GM18505 (cell line): Measurements from ENCODE around the gene ARHGEF37.
A peak's percentile ranks its signal among the peaks of the same experiment; 100 is the strongest.

Experiments
- ATAC-seq: cut with Tn5 transposase; IDR thresholded peaks from one replicate; pipeline ENCODE4 v1.9.1; 2021; ENCODE audit not compliant: unreplicated experiment
- POLR2A ChIP-seq: IDR thresholded peaks from 4 replicates; pipeline ENCODE4 v1.6.1; 2011; ENCODE audit warnings: borderline replicate concordance; ENCODE audit not compliant: insufficient read depth, insufficient read length; ENCODE audit errors: extremely low read depth

The ARHGEF37 gene

GRCh38 chr5:149679876-149680809 is 98.8 kb downstream of the ARHGEF37 start:
- no peak for TF ChIP-seq POLR2A
- peak; percentile 40 for ATAC-seq

GRCh38 chr5:149680810-149681221 is 99.5 kb downstream of the ARHGEF37 start:
- peak; percentile 96 for ATAC-seq

GRCh38 chr5:149681252-149681651 is 100.0 kb downstream of the ARHGEF37 start:
- TF ChIP-seq POLR2A, result no peak
- ATAC-seq, result no peak

More at GRCh38 chr5:149680810-149681221, 99.5 kb downstream of the ARHGEF37 start:
- no peak for TF ChIP-seq POLR2A

- no peak for ATAC-seq
- no peak for TF ChIP-seq POLR2A
Observed at GRCh38 chr5:149681922-149682321, 100.6 kb downstream of the ARHGEF37 start.

GRCh38 chr5:149682532-149683075 is 101.3 kb downstream of the ARHGEF37 start:
- TF ChIP-seq POLR2A, result no peak
- no peak for ATAC-seq

GRCh38 chr5:149683964-149684363 is 102.7 kb downstream of the ARHGEF37 start:
- ATAC-seq, result no peak

GRCh38 chr5:149684371-149684770 is 103.1 kb downstream of the ARHGEF37 start:
- no peak for ATAC-seq
- TF ChIP-seq POLR2A, result no peak

More at GRCh38 chr5:149683964-149684363, 102.7 kb downstream of the ARHGEF37 start:
- TF ChIP-seq POLR2A, result no peak
